Progenitor cell of endocrine pancreas (in vitro differentiated cells): ENCODE results near the gene GMDS. TPM values are rescaled to one million over a fixed set of nuclear protein-coding genes. Genes with fewer than 3 reads are reported as not detected.

Experiments used
- DNase-seq: peaks from one replicate; pipeline ENCODE4 v3.0.0; 2021; ENCODE audit warnings: low spot score; ENCODE audit not compliant: unreplicated experiment
- H3K27ac Mint-ChIP-seq: 2 replicates; pipeline ENCODE4 v1.8.0; 2021; ENCODE audit warnings: mild to moderate bottlenecking, moderate library complexity, mixed read lengths
- H3K27me3 Mint-ChIP-seq: 2 replicates; pipeline ENCODE4 v1.8.0; 2021; ENCODE audit warnings: mixed read lengths
- H3K36me3 Mint-ChIP-seq: 2 replicates; pipeline ENCODE4 v1.8.0; 2022; ENCODE audit warnings: mixed read lengths; ENCODE audit not compliant: insufficient read depth
- H3K4me1 Mint-ChIP-seq: 2 replicates; pipeline ENCODE4 v1.8.0; 2021; ENCODE audit warnings: low read depth, mixed read lengths
- H3K4me3 Mint-ChIP-seq: 2 replicates; pipeline ENCODE4 v1.8.0; 2021; ENCODE audit warnings: low read depth, mild to moderate bottlenecking, moderate library complexity, mixed read lengths
- H3K9me3 Mint-ChIP-seq: 2 replicates; pipeline ENCODE4 v1.8.0; 2021; ENCODE audit warnings: low read depth, mixed read lengths
- CTCF ChIP-seq: fragments of 200-600 bp; sonication (generic); IDR thresholded peaks from one replicate; pipeline ENCODE4 v1.5.0; 2021; ENCODE audit warnings: antibody characterized with exemption, mild to moderate bottlenecking; ENCODE audit not compliant: unreplicated experiment
- total RNA-seq: library from RNA; stranded (reverse); gene quantifications from 2 replicates; pipeline ENCODE4 v1.2.1, GENCODE V29; 2021

Gene GMDS
- total RNA-seq, 1 donor from 2014 or later = 17.2 TPM

GRCh38 chr6:2208468-2208867 is 36.9 kb downstream of the GMDS start:
- Mint-ChIP-seq H3K4me1 (peaks cover 2% of the 10 kb centered on the region), H3K9me3 (peaks cover 4% of the 10 kb centered on the region), H3K27ac (no peak overlapping the region), H3K27me3 (no peaks in the 10 kb centered on the region), H3K36me3 (no peaks in the 10 kb centered on the region), H3K4me3 (no peak overlapping the region)
- TF ChIP-seq CTCF = no peak
- no peak for DNase-seq

DNA sequence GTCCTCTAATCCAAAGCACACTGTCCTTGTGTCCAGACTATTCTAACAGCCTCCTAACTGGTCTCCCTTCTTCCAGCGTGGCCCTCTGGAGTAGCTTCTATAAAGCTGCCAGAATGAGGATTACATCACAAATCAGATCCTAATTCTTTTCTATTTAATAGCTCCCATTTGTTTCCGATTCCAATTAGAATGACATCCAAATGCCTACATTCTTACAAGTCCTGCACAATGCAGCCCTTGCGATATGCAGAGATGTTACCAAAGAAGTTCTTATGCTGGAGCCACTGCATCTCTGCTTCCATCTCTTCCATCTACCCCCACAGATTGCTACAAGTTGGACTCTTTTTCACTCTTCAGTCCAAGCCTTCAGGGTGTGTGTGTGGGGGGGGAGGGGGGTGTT is 40.0 kb downstream of the GMDS start:
- TF ChIP-seq CTCF = no peak
- Mint-ChIP-seq H3K27me3 (no peaks in the 10 kb centered on the region), H3K27ac (no peak overlapping the region), H3K36me3 (no peaks in the 10 kb centered on the region), H3K4me1 (peaks cover 2% of the 10 kb centered on the region), H3K9me3 (peaks cover 4% of the 10 kb centered on the region), H3K4me3 (no peak overlapping the region)
- DNase-seq = no peak

- Mint-ChIP-seq H3K4me3 (no peak overlapping the region), H3K27ac (no peak overlapping the region), H3K4me1 (peaks cover 2% of the 10 kb centered on the region), H3K27me3 (no peaks in the 10 kb centered on the region), H3K9me3 (peaks cover 4% of the 10 kb centered on the region), H3K36me3 (no peaks in the 10 kb centered on the region)
- no peak for DNase-seq
- TF ChIP-seq CTCF = no peak
Observed at GRCh38 chr6:2204272-2204671, 41.1 kb downstream of the GMDS start.

DNA sequence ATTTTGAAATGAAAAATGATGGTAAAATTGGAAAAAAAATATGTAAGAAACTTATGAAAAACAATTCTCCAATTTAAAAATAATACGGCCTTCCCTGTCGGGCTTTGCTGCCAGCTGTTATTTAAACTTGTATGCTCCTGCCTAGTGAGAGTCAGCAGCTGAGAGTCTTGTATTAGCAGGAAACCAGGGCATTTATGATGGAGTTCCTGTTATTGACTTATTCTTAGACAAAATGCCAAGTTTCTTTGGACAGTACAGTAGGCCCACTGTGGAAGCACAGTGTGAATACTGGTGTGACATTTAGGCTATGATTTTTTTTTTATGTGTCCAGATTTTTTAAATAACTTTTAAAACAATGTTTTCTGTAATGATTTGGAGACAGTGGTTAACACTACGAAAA is 42.1 kb downstream of the GMDS start:
- H3K4me3 Mint-ChIP-seq = no peak overlapping the region
- peaks cover 4% of the 10 kb centered on the region for H3K9me3 Mint-ChIP-seq
- H3K27ac Mint-ChIP-seq = no peak overlapping the region
- peaks cover 2% of the 10 kb centered on the region for H3K4me1 Mint-ChIP-seq
- no peaks in the 10 kb centered on the region for H3K36me3 Mint-ChIP-seq
- no peak for DNase-seq
- H3K27me3 Mint-ChIP-seq = no peaks in the 10 kb centered on the region
- TF ChIP-seq CTCF = no peak

GRCh38 chr6:2197984-2198383 is 47.4 kb downstream of the GMDS start:
- H3K36me3 Mint-ChIP-seq = no peaks in the 10 kb centered on the region
- DNase-seq = no peak
- no peaks in the 10 kb centered on the region for H3K4me1 Mint-ChIP-seq
- no peak overlapping the region for H3K4me3 Mint-ChIP-seq
- no peak for TF ChIP-seq CTCF
- peaks cover 3% of the 10 kb centered on the region for H3K27me3 Mint-ChIP-seq
- no peak overlapping the region for H3K27ac Mint-ChIP-seq
- H3K9me3 Mint-ChIP-seq = no peaks in the 10 kb centered on the region
